GM21423 (cell line): Measurements from ENCODE around the gene ALAS1.

Source experiments
- ATAC-seq: cut with Tn5 transposase; IDR thresholded peaks from one replicate; pipeline ENCODE4 v1.9.1; 2021; ENCODE audit warnings: mild to moderate bottlenecking, moderate library complexity; ENCODE audit not compliant: unreplicated experiment

Gene ALAS1

DNA sequence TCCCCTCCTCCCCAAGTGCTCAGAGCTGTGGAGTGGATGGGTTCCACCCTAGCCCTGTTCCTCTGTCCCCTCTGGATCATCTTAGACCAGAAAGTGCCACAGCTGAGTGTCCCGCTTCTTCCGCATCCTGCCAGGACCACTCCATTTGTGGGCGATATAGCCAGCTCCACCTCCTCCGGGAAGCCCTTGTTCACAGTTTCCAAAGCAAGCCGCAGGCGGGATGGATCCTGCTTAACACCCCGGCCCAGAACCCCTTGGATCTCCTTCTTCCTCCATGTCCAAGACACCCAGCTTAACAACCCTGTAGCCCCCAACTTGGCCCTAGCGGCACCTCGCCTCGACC is 490 bp upstream of the ALAS1 start:
- ATAC-seq, result no peak

DNA sequence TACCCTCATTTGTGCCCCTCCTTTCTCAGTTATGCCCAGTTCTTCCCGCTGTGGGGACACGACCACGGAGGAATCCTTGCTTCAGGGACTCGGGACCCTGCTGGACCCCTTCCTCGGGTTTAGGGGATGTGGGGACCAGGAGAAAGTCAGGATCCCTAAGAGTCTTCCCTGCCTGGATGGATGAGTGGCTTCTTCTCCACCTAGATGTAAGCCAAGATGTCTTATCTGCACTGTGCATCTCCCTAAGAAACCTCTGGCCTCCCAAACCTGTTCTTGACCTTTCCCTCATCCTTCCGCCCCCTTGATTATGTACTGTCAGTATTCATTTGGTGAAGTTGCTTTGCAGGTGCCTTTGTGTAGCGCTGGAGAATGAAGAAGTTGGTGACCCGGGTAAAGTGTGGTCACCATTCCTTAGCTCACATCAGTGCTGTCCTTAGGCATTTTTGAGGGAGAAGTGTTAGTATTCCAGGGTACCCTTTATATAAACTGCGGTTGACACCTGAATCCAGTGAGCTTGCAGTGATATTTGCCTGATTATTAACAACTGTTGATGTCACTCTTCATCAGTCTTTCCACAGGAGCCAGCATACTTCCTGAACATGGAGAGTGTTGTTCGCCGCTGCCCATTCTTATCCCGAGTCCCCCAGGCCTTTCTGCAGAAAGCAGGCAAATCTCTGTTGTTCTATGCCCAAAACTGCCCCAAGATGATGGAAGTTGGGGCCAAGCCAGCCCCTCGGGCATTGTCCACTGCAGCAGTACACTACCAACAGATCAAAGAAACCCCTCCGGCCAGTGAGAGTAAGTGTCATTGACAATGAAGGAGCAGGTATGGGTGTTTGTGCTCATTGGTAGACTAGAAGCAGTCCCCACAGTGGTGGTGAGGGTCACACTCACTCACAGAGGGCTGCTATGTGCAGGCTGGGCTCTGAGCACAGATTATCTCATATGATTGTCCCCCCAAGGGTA is 966 bp downstream of the ALAS1 start:
- no peak for ATAC-seq

DNA sequence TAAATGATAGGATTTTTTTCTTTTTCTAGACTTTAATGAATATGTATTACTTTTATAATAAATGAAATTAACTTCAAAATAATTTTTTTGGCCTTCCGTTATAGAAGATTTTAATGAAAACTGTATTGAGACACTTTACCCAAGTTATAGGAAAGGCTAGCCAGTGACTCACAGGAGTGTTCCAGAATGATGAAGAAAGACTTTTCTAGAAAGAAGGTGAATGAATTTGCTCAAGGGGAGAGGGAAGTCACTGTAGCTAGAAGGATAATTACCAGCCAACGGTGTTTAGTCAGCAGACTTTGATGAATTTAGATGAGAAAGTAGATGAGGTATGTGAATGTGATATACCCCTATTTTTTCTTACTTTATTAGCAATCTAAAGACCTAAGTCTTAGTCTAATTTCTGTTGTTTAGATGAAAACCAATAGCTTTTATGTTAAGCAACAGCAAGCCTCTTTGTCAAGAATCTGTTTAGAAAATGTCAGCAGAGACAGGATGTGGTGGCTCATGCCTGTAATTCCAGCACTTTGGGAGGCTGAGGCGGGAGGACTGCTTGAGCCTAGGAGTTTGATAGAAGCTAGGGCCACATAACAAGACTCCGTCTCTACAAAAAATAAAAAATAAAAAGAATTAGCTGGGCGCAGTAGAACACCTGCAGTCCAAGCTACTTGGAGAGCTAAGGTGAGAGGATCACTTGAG is 3.2 kb downstream of the ALAS1 start:
- no peak for ATAC-seq

DNA sequence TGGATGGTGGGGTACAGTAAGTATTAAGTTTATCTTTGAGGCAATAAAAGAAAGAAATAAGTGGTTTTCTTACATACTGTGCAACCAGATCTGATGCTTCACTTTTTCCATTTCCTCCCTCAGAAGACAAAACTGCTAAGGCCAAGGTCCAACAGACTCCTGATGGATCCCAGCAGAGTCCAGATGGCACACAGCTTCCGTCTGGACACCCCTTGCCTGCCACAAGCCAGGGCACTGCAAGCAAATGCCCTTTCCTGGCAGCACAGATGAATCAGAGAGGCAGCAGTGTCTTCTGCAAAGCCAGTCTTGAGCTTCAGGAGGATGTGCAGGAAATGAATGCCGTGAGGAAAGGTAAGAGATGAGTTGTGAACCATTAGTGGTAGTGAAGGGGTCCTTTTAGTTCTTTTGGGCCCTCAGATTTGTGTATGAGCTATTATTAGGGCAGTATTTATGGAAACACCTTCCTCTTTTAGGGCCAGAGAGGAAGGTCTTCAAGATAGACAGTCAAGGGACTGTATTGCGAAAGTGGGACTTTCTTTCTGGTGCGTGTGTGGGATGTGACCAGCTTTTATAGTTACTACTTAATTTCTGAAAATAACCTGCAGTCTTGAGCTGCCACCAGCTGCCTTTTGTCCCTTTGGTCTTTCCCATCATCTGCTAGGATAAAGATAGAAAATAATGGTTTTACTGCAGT is 4.6 kb downstream of the ALAS1 start:
- no peak for ATAC-seq

DNA sequence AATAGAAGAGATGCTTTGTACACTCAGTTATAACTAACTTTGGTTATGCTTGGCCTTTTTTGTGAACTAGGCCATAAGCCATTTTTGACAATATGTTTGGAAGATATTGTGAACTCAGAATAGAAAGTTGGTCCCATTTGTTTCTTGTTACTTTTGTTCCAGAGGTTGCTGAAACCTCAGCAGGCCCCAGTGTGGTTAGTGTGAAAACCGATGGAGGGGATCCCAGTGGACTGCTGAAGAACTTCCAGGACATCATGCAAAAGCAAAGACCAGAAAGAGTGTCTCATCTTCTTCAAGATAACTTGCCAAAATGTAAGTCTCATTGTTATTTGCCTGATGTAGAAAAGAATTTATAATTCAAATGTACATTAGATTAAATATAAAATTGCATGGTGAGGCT is 5.7 kb downstream of the ALAS1 start:
- ATAC-seq, result no peak

DNA sequence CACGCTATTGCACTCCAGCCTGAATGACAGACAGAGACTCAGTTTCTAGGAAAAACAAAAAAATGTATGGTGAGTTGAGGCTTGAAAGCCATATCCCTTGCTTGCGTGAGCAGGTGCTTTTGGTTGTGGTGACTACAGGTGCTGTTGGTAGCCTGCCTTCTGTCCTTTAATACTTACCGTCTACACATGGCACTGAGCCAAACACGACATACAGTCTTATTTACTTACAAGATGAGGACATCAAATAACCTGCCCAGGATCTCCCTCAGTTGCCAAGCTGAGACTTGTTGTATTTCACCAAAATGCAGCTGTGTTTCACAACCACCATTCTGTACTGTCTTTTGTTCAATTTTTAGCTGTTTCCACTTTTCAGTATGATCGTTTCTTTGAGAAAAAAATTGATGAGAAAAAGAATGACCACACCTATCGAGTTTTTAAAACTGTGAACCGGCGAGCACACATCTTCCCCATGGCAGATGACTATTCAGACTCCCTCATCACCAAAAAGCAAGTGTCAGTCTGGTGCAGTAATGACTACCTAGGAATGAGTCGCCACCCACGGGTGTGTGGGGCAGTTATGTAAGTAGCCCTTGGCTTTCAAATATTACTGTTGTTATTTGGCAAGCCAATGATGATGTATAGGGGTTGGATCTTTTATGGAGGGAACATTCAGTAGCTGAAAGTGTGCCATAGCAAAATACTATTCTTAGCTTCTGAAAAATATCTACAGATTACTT is 6.5 kb downstream of the ALAS1 start:
- no peak for ATAC-seq

DNA sequence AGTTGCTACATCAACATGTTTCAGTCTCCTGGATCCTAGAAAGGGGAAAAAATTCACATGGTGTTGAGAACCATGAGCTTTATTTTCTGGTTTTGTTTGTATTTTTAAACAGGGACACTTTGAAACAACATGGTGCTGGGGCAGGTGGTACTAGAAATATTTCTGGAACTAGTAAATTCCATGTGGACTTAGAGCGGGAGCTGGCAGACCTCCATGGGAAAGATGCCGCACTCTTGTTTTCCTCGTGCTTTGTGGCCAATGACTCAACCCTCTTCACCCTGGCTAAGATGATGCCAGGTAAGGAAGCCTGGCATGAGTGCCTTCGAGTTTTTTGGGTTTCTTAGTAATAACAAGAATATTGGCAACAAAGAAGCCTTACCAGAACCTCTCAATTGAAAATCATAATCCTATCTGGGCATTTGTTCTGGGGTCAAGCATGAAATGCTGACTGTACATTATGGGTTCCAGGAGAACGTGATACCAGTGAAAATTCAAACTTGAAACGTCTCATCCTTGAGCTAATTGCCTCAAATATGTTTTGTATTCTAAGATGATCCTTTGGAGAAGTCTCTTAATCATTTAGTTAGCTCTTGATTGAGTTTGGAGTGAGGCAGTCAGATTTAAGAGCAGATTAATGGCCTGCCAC is 7.9 kb downstream of the ALAS1 start:
- no peak for ATAC-seq

DNA sequence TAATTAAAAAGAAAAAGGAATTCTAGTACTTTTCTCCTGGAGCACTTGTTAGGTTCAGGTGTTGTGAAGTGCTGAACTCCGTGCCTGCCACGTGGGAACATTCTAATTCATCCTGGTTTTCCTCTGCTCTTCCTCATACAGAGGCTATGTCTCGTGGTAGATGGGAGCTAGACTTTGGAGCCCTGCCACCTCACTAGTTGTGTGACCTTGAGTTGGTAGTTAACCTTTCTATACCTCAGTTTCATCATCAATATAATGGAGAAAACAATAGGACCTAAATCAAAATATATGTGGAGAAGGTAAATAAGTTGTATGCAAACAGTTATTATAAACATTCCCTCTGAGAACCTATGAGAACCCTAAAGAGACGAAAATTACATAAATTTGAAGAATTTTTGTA is 10.6 kb downstream of the ALAS1 start:
- no peak for ATAC-seq

DNA sequence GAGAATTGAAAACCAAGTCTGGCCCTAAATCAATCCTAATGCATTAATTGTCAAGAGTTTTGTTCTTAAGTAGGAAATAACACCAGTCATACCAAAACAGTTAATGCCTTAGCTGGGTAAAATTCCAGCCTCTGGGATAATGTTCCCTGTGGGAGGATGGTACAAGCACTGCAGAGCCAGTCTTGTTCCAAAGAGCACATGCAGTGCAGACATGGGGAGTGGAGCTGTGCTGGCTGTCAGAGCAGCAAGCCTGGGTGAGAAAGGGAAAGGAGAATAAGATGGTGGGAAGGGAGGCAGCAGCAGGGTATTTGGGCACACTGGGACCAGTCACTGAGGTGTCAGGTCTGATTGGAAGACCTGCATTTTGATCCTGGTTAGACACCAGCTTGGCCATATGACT is 12.1 kb downstream of the ALAS1 start:
- no peak for ATAC-seq

DNA sequence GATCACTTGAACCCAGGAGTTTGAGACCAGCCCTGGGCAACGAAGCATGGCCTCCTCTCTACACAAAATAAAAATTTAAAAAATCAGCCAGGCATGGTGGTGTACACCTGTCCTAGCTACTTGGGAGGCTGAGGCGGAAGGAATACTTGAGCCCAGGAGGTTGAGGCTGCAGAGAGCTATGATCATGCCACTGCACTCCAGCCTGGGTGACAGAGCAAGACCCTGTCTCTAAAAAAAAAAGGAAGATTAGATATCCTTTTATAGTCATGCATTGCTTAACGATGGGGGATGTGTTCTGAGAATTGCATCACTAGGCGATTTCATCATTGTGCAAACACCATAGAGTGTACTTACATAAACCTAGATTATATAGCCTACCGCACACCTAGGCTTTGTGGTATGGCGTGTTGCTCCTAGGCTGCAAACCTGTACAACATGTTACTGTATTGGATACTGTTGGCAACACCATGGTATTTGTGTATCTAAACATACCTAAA is 12.6 kb downstream of the ALAS1 start:
- ATAC-seq, result no peak

DNA sequence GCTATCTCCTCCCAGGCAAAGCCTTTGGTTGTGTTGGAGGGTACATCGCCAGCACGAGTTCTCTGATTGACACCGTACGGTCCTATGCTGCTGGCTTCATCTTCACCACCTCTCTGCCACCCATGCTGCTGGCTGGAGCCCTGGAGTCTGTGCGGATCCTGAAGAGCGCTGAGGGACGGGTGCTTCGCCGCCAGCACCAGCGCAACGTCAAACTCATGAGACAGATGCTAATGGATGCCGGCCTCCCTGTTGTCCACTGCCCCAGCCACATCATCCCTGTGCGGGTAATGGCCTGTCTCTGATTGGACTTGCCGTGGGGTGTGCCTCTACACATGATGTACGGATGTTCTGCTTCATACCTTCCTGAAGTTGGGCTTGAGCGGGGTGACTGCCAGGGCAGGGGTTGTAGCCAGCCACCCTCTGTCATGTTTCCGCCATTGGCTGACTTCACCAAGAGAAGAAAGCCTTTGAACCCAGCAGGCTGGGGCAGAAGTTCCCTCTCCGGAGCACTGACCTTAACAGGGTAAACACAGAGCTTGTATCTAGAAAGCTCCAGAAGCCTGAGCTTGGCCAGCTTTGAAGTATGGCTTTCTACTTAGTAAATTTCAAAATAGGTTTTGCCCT is 13.4 kb downstream of the ALAS1 start:
- ATAC-seq, result no peak

DNA sequence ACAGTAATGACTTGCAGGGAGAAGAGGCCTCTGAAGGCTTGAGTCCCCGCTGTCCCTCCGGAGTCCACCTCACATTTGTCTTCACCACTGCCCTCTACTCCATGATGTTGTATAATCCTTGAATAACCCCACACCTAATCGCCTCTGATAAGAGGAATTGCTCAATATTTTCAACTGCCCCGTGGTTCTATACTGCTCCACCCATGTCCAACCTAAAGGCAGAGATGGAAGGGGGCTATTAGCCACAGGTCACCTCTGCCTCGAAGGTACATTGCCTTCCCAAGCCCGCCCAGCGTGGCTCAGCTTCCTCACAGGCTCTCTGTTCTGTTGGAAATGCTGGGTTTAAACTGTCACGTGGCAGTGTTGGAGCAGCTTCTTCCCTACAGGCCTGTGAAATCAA is 15.0 kb downstream of the ALAS1 start:
- ATAC-seq, result no peak

DNA sequence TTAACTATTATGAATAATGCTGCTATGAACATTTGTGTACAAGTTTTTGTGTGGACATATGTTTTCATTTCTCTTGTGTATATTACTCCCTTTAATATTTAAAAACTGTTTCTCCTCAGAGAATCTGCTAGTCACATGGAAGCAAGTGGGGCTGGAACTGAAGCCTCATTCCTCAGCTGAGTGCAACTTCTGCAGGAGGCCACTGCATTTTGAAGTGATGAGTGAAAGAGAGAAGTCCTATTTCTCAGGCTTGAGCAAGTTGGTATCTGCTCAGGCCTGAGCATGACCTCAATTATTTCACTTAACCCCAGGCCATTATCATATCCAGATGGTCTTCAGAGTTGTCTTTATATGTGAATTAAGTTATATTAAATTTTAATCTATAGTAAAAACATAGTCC is 15.9 kb downstream of the ALAS1 start:
- no peak for ATAC-seq

DNA sequence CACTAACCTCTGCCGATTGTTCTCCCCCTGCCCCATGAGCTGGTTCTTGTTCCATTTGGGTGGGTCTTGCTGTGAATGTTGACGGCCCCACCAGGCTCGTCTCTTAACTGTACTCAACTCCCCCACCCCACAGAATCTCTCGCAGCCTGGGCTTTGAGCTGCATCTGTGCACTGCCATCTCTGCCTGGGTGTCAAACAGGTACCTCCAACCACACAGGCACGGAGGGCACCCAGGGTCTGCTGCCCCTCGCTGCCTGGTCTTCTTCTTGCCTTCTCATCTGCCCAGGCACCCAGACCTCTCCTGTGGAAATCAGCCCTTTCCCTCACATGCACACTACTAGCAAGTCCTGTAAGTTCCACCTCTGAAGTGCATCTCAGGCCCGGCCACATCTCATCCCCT is 17.4 kb downstream of the ALAS1 start:
- ATAC-seq, result no peak

DNA sequence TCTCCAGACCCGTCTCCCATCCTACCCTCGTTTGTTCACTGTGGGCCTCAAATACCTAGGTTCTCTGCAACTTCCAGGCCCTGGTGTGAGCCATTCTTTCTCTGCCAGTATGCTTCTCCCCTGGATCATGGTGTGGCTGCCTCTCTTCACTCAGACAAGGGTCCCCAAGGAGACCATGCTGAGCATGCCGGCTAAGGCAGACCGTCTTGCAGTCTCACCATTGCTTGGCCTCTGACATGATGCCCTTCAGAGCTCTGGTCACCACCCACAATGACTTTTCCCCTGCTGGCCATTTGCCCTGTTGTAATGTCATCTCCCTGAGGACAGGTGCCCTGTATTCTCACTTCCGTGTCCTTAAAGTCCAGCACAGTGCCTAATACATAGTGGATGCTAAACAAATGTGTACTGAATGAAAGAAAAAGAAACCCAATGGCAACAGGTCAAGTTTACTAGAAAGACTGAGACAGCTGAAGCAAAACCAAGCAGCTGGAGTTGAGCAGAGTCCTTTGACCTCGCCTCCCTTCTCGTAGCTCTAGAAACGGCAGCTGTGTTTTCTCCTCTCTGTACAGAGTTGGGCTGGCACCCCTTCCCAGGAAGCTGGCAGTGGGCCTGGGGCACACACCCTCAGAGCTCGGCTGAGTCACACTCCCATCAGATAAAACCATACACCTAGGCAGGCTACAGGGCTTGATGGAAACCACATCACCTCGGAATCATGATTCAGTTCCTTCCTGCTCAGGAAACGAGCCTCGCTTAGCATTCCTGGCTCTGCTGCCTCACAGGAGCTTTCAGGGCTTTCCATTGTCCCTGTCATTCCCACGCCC is 18.8 kb downstream of the ALAS1 start:
- ATAC-seq, result no peak

DNA sequence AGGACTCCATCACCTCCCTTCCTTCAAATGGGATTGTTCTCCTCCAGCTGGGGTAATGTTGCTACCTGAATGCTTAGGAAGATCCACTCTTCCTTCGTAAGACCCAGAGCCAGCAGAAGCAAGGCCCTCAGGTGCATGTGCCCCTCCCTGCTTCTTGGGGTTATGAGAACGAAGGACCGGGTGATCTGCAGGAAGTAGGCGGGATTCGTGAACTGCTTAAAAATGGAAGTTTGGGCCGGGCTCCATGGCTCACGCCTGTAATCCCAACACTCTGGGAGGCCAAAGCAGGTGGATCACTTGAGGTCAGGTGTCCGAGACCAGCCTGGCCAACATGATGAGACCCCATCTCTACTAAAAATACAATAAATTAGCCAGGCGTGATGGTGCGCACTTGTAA is 19.4 kb downstream of the ALAS1 start:
- ATAC-seq, result no peak

DNA sequence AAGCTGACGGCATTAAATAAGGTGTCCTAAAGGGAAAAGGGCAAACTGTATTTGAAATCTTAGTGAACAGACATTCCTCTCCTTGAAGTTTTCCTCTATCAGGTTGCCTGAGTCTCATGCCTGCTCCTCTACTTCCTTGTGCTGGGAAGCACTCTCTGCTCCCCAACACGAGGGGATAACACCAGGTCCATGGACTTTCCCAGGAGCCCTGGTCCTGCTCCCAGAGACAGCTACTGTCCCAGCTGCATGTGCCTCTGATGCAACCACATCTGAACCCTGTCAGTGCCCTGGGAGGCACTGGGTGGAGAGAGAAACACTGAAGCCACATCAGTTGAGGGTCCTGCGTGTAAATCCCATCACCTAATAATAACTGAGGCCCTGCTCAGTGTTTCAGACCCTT is 20.1 kb downstream of the ALAS1 start:
- ATAC-seq, result no peak

DNA sequence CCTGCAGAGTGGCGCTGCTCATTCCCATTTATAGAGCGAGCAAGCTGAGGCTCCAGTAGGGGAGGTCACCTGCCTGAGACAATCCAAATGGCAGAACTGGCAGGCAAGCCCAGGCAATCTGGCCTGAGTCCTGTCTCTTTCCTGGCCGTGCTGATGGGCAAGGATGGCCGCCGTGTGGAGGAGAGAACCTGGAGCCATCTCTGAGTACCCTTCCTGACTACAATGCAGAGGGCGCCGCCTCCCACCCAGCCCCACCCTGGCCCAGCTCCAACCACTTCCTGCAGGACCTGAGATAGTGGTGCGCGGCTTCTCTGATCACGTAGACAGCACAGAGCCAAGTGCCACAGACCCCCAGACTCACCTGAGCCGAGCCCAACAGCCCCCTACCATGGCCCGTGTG is 20.5 kb downstream of the ALAS1 start:
- no peak for ATAC-seq
